ENCODE data around the gene GBP7. TPM values are rescaled to one million over a fixed set of nuclear protein-coding genes. Genes with fewer than 3 reads are reported as not detected.

Gene GBP7
- total and polyA plus RNA-seq, 4 donors = 0.89 to 27.8 (median 16.8) TPM

- Histone ChIP-seq H3K4me1 (ENCODE audit: control insufficient read depth in 4 of 4, insufficient read depth in 4 of 4, low read length in 3 of 4) (peaks cover 0 to 1% (median 0%) of the 10 kb centered on the region in 4 donors), H3K9ac (ENCODE audit: low read depth in 1 of 2, low read length in 2 of 2) (no peak overlapping the region), H3K27ac (ENCODE audit: low read depth in 1 of 2, low read length in 2 of 2) (no peak overlapping the region), H3K9me3 (ENCODE audit: control insufficient read depth in 4 of 4, low read length in 3 of 4) (no peaks in the 10 kb centered on the region), H3K4me3 (ENCODE audit: low read depth in 1 of 3, low read length in 3 of 3) (no peak overlapping the region), H3K27me3 (ENCODE audit: control insufficient read depth in 4 of 4, insufficient read depth in 4 of 4, low read length in 3 of 4) (no peaks in the 10 kb centered on the region), H3K36me3 (ENCODE audit: control insufficient read depth in 4 of 4, insufficient read depth in 3 of 4, low read depth in 1 of 4, low read length in 3 of 4) (no peaks in the 10 kb centered on the region)
- 80% methylated on average over 10 of the region's 10 CpGs for WGBS
- no peak for DNase-seq (ENCODE audit: low spot score)
- TF ChIP-seq JUND (IDR thresholded peaks at IDR 0.05) (no peak), ATF3 (IDR thresholded peaks at IDR 0.05) (no peak), SP1 (IDR thresholded peaks at IDR 0.05) (no peak), GABPA (IDR thresholded peaks at IDR 0.05 in 1 of 2, conservative IDR thresholded peaks at IDR 0.05 in 1 of 2) (no peak)
Observed at GRCh38 chr1:89088572-89088971, 87.2 kb downstream of the GBP7 start.

GRCh38 chr1:89087241-89087640 is 88.6 kb downstream of the GBP7 start:
- no peak for DNase-seq (ENCODE audit: low spot score)
- Histone ChIP-seq H3K27ac (ENCODE audit: low read depth in 1 of 2, low read length in 2 of 2) (no peak overlapping the region), H3K9me3 (ENCODE audit: control insufficient read depth in 4 of 4, low read length in 3 of 4) (no peaks in the 10 kb centered on the region), H3K36me3 (ENCODE audit: control insufficient read depth in 4 of 4, insufficient read depth in 3 of 4, low read depth in 1 of 4, low read length in 3 of 4) (no peaks in the 10 kb centered on the region), H3K9ac (ENCODE audit: low read depth in 1 of 2, low read length in 2 of 2) (no peak overlapping the region), H3K4me1 (ENCODE audit: control insufficient read depth in 4 of 4, insufficient read depth in 4 of 4, low read length in 3 of 4) (peaks cover 0 to 1% (median 0%) of the 10 kb centered on the region in 4 donors), H3K4me3 (ENCODE audit: low read depth in 1 of 3, low read length in 3 of 3) (no peak overlapping the region), H3K27me3 (ENCODE audit: control insufficient read depth in 4 of 4, insufficient read depth in 4 of 4, low read length in 3 of 4) (no peaks in the 10 kb centered on the region)
- 84% methylated on average over 8 of the region's 8 CpGs for WGBS
- TF ChIP-seq, protein P1, sequence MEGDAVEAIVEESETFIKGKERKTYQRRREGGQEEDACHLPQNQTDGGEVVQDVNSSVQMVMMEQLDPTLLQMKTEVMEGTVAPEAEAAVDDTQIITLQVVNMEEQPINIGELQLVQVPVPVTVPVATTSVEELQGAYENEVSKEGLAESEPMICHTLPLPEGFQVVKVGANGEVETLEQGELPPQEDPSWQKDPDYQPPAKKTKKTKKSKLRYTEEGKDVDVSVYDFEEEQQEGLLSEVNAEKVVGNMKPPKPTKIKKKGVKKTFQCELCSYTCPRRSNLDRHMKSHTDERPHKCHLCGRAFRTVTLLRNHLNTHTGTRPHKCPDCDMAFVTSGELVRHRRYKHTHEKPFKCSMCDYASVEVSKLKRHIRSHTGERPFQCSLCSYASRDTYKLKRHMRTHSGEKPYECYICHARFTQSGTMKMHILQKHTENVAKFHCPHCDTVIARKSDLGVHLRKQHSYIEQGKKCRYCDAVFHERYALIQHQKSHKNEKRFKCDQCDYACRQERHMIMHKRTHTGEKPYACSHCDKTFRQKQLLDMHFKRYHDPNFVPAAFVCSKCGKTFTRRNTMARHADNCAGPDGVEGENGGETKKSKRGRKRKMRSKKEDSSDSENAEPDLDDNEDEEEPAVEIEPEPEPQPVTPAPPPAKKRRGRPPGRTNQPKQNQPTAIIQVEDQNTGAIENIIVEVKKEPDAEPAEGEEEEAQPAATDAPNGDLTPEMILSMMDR (IDR thresholded peaks at IDR 0.05; ENCODE audit: low read depth, low read length, missing input control) = no peak
- TF ChIP-seq JUND (IDR thresholded peaks at IDR 0.05) = no peak
- TF ChIP-seq EGR1 (IDR thresholded peaks at IDR 0.05; ENCODE audit: low read depth in 2 of 2) = no peak
- no peak for TF ChIP-seq ATF3 (IDR thresholded peaks at IDR 0.05)
- no peak for TF ChIP-seq TAF1 (conservative IDR thresholded peaks at IDR 0.05)
- no peak for TF ChIP-seq MAX (IDR thresholded peaks at IDR 0.05)
- no peak for TF ChIP-seq NR2F2 (IDR thresholded peaks at IDR 0.05)
- TF ChIP-seq YY1 (IDR thresholded peaks at IDR 0.05) = no peak
- no peak for TF ChIP-seq RXRA (IDR thresholded peaks at IDR 0.05)
- TF ChIP-seq REST (IDR thresholded peaks at IDR 0.05) = no peak
- TF ChIP-seq GABPA (IDR thresholded peaks at IDR 0.05 in 1 of 2, conservative IDR thresholded peaks at IDR 0.05 in 1 of 2) = no peak
- no peak for TF ChIP-seq RAD21 (IDR thresholded peaks at IDR 0.05)
- no peak for TF ChIP-seq HNF4A (conservative IDR thresholded peaks at IDR 0.05)
- TF ChIP-seq FOXA2 (IDR thresholded peaks at IDR 0.05) = no peak

All from liver (tissue), 9 donors.